ENCODE measurements around the gene ZNF420.

ZNF420 gene

GRCh38 chr19:37165635-37166034, 87.4 kb downstream of the ZNF420 start:
- FAIRE-seq (no peak), DNase-seq (ENCODE audit: insufficient read length) (no peak)
- TF ChIP-seq TAF1 (IDR thresholded peaks at IDR 0.05; ENCODE audit: borderline replicate concordance, low read depth, low read length) (no peak), POLR2A (IDR thresholded peaks at IDR 0.05; ENCODE audit: low read depth, low read length) (no peak), POLR2AphosphoS5 (IDR thresholded peaks at IDR 0.05; ENCODE audit: low read depth, low read length) (no peak)

GRCh38 chr19:37172368-37173366, 94.4 kb downstream of the ZNF420 start, which contains the start of gene ZNF585A:
ZNF585A (minus strand) TSS chr19:37172695; CDS start chr19:37169910, 2,785 bp downstream.
- TF ChIP-seq POLR2A (IDR thresholded peaks at IDR 0.05; ENCODE audit: low read depth, low read length) (peak; percentile 69), TAF1 (IDR thresholded peaks at IDR 0.05; ENCODE audit: borderline replicate concordance, low read depth, low read length) (no peak; the same call in 1 of the 2 replicates), POLR2AphosphoS5 (IDR thresholded peaks at IDR 0.05; ENCODE audit: low read depth, low read length) (peak; percentile 71; the same call in 1 of the 2 replicates)
- peak; percentile 42 for DNase-seq (ENCODE audit: insufficient read length)
- FAIRE-seq, result peak; percentile 89
